SK-MEL-5 (cell line): ENCODE data around the gene CGNL1. TPM values are rescaled to one million over a fixed set of nuclear protein-coding genes. Genes with fewer than 3 reads are reported as not detected.

Experiments used
- DNase-seq: peaks from one replicate; pipeline ENCODE4 v3.0.0-alpha.2; 2016; ENCODE audit warnings: low read depth, low spot score
- in situ Hi-C: cut with HindIII; loops from 2 replicates; pipeline ENCODE4 v1.10.0; 2016; ENCODE audit warnings: low sequenced_read_pairs, high pct_unique_total_duplicates, low pct_unique_long_range_greater_than_20kb
- total RNA-seq: library from RNA; depleted of rRNA; stranded (reverse); fragments of >200 nt; shearing (Covaris generic); gene quantifications from 2 replicates; pipeline ENCODE4 v1.2.3, GENCODE V29; 2014

Gene CGNL1
- total RNA-seq, 1 experiment from 2014 or later = 0.24 TPM

DNA sequence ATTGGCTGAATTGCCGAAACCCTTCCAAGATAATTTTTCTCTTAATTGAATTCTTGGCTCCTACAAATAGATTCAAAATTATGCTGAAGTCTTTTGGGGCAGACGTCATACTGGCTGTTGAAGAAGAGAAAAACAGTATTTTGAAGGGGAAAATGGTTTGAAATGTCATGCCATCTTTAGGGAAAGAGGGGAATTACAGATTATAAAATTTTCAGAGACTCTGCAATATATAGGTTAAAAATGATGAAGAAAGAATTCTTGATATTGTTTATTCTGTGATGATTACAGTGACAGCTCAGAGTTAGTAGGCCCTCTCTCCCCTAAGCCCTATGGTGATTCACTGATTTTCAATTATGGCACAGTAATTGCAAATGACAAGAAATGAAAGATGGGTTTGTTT, 86.1 kb downstream of the CGNL1 start:
- in situ Hi-C loops = no loop called here
- DNase-seq = peak; percentile 17

DNA sequence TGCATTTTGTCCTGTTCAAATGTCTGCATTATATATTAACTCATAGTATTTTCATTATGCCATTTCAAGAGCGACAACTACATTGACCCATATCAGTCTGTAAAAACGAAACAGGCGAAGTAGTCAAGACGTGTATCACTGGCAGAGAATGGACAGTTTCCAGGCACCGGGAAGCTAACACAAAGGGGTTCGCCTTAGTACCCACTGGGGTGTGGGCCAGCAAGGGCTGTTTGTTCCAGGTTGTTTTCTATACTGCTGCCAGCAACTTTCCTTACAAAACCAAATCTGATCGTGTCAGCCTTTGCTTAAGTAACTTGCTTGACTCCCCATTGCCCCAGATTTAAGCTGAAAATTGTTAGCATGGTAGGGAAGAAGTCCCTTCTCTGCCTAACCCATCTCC, 87.1 kb downstream of the CGNL1 start:
- in situ Hi-C loops = no loop called here
- no peak for DNase-seq

DNA sequence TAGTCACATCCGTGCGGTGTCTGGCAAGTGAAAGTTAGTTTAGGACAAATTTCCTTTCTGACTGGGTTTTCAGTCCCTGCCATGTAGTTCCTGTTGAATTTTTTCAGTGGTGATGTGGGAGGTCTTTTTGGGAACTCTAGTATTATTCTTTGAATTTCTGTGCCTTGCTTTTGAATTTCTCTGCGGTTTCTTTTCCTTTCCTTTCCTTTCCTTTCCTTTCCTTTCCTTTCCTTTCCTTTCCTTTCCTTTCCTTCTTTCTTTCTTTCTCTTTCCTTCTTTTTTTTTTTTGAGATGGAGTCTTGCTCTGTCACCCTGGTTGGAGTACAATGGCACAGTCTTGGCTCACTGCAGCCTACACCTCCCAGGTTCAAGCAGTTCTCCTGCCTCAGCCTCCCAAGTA, 88.2 kb downstream of the CGNL1 start:
- in situ Hi-C loops = no loop called here
- no peak for DNase-seq

DNA sequence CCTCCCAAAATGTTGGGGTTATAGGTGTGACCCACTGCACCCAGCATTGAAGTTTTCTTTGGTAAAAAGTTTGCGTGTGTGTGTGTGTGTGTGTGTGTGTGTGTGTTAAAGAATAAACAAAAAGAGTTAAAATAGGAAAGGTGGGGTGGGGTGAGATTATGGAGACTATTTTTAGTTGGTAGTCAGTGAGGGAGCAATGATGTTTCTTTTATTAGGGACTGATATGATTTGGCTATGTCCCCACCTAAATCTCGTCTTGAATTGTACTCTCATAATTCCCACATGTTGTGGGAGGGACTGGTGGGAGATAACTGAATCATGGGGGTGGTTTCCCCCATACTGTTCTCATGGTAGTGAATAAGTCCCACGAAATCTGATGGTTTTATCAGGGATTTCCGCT, 92.2 kb downstream of the CGNL1 start:
- in situ Hi-C loops = no loop called here
- DNase-seq = no peak

DNA sequence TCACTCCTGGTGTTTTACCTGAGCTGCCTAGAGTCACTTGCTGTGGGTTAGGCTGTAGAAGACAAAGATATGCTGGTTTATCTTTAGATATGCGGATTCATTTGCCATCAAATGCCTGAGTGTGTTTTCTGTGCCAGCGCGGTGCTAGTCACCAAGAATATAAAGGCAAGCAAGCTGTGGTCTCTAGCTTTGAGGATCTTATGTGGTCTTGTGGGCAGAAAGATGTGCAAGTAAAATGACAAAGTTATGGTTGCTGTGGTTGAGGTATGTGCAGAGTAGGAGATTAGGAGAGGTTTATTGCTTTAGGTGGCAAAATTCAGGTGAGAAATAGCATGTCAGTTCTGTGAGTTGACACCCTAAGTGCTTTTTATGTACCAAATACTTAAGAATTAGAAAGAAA, 94.2 kb downstream of the CGNL1 start:
- in situ Hi-C loops = no loop called here
- no peak for DNase-seq

DNA sequence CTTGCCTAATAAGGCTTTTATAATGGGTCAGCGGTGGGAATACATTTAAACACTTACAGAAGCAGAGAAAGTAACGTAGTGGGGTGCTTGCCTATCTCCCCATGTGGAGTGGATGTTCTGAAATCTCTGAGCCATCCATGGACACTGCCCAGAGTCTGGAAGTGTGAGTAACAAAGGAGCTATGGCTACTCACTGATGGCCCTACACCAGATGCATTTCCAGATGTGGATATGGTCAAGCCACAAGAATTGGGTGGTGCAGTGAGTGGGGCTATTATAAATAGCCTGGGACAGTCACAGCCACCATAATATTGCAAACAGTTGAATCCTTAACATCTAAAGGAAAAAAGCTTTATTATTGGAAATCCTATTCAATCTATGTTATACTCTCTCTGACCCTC, 96.6 kb downstream of the CGNL1 start:
- in situ Hi-C loops = no loop called here
- no peak for DNase-seq

DNA sequence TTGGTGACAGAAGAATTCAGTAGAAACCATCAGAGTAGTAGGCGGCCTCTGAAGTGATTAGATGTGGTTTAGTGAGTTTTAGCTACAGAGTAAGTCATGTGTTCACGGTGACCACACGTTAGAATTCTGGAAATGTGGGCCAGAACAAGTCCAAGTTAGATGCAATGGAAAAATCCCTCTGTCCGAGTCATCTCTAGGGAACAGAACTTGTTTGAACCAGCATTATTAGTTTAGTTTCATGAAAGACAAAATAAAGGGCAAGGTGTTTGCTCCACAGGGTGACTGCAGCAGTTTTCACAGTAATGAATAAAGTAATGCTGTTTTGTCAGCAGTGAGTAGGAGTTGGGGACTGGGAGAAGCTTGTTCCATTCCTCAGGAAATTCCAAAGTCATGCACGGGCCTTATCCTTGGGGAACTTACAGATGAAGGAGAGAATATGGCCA, 100.2 kb downstream of the CGNL1 start:
- in situ Hi-C loops = no loop called here
- no peak for DNase-seq

DNA sequence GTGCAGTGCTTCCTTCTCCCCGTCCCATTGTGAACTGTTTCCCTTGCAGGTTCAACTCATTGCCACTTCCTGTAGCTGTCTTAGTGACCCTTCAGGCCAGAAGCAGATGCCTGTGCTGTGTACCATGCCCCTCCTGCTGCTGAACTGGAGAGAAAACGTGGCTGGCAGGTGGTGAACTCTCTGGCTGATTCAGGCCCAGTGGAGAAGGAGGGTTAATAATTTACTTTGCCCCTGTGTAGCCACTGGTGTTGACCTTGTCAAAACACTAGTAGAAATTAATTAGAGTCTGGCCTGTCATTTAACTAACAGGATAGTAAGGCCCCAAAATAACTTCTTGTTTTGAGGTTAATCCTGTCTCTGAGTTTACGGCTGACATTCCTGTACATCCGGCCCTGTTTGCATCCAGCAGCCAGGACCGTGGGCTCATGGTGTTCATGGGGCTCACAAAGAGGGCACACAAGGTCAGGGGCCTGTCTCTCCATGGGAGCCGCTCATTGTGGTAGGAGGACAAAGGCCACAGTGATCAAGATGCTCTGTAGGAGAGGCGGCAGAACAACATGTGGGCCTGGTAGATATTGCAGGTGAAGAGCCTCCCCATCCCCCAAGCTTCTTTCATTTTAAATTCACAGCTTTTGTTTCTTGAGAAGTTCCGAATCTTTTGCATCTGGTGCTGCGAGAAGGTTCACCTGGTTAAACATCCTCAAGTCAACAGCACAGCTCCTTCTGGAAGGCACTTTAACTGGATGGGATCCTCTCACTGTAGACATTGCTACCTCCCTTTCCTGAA, 101.6 kb downstream of the CGNL1 start:
- DNase-seq = no peak

DNA sequence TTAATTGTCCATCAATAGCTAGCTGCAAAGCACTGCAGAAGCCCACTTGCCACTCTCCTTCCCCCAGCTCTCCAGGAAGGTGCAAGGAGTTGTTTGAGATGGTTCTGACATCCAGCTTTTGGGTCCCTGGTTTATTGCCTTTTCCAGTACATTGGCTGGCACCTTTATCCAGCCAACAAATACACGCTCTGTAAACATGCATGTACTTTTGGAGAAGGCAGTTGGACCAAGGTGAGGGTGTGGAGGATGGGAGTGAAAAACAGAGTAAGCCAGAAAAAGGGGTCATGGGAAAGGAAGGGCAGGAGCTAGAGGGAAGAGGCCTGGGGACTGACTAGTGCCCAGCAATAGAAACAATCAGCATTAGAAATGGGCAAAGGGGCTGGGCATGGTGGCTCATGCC, 102.7 kb downstream of the CGNL1 start:
- DNase-seq = no peak
- in situ Hi-C loops = no loop called here

More for the DNA sequence above, 101.6 kb downstream of the CGNL1 start:
- in situ Hi-C loops = no loop called here

DNA sequence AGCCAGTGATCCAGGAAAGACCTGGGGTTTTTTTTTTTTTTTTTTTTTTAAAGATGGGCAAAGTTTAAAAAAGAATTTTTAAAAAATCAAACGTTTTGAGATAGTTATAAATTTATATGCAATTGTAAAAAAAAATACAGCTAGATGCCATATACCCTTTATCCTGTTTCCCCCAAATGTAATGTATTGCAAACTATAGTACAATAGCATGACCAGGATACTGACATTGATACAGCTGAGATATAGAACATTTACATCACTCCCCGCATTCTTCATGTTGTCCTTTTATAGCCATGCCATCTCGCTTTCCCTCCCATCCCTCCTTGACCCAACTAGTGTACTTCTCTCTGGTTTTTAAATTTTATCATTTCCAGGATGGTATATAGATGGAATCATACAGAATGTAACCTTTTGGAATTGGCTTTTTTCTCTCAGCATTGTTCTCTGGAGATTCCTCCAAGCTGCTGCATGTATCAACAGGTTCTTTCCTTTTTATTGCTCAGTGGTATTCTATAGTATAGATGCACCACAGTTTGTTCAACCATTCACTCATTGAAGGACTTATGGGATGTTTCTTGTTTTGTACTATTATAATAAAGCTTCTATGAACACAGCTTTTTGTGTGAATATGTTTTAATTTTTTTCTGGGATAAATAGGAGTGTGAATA, 104.9 kb downstream of the CGNL1 start:
- in situ Hi-C loops = no loop called here
- no peak for DNase-seq

DNA sequence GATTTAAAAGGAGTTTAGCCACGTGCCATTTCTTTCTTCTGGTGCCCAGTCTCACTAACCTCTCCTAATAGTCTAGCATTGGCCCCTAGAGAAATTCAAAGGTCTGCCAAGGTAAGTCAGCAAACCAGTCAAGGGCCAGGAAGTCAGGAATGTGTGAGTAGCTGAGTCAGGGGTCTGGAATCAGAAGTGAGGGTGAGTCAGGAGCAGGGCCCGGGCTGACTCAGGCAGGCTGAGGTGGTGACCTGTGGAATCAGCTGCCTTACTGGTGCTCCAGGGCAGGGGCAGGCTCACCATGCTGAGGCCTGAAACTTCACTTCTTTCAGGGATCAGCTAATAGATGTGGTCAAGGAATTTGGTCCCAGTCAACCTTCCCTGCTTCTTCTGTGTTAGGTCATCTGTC, 109.6 kb downstream of the CGNL1 start:
- no peak for DNase-seq
- in situ Hi-C loops = no loop called here

DNA sequence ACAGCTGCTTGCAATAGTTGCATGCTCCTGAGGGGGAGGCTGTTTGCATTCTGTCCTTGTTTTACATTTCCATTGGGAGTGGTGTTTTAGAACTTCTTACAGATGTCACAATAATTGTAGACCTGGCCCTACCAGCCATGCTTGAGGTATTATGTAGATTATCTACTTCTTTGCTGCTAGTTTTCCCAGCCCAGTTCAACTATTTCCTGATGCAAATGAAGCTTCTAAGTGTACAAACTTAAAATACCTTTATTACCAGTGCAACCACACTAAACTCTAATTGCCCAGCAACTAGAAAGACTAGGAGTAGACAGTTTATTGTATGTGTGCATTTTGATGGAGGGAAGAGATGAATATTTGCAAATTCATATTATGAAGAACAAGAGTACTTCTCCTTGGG, 110.5 kb downstream of the CGNL1 start:
- in situ Hi-C loops = no loop called here

DNA sequence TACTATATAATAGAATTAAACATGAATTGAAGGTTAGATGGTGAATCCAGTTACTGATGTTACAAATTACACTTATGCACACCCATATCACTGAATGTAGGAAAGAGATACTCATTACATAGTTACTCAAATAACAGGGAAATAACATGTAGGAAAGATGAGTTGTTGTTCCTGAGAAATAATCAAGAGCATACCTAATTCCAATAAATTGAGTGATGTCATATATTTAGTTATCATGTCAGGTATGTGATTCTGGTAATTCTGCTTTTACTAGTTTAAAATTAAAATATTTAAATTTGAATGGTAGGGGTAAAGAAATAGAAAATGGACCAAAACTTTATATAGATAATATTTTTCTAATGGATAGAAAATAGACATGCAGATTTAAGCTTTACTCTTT, 112.8 kb downstream of the CGNL1 start:
- in situ Hi-C loops = no loop called here
- DNase-seq = no peak

More for the DNA sequence above, 110.5 kb downstream of the CGNL1 start:
- DNase-seq = no peak

DNA sequence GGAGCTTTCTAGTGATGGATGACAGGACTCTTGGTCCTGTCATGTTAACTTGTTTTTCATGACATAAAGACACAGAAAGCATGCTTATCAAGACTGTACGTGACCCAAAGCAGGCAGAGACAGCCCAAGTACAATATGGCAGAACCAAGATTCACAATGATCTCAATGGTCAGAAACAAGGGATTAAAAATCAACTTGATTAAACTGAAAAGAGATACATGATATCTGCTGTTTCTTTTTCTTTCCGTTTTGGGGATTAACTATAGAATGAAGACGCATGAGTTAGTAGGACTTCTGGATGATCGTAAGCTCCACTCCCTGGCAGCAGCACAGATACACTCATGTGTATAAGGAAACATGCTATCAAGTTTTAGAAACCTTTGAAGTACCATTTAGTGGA, 117.0 kb downstream of the CGNL1 start:
- in situ Hi-C loops = no loop called here
- no peak for DNase-seq

DNA sequence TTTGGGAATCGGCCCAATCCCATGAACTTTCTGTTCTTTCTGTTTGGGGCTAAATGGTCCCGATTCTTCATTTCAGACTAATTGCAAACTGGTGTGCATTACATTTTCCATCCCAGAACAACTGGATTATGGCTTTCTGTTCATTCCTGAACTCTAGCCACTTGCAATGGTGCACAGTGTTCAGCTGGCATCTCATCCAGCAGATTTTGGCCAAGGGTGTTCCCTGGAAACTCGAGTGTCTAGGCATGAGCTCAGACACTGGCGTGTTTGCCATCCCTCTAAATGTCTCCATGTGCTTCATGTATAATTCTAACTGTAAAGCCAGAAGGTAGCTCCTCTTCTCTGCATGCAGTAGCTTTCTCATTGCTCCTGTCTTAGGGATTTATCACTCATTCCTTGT, 118.3 kb downstream of the CGNL1 start:
- in situ Hi-C loops = no loop called here
- no peak for DNase-seq

DNA sequence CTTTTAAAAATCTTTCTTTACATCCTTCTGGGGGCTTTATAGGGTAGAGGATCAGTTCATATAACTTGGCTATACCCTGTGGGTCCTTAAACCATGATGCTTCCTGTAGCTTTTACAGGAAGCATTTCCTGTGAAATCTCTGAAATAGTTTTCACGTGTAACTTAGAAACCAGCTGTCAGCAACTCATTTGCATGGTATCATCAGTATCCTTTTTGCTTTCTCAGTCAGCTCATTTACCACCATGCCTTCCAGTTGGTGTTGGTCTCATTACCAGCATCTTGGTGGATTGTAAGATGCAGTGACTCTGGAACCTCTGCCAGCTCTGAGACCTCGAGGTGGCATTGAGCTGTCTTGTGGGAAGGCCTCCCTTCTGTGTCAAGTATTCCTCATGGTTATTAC, 118.7 kb downstream of the CGNL1 start:
- DNase-seq = no peak
- in situ Hi-C loops = no loop called here

DNA sequence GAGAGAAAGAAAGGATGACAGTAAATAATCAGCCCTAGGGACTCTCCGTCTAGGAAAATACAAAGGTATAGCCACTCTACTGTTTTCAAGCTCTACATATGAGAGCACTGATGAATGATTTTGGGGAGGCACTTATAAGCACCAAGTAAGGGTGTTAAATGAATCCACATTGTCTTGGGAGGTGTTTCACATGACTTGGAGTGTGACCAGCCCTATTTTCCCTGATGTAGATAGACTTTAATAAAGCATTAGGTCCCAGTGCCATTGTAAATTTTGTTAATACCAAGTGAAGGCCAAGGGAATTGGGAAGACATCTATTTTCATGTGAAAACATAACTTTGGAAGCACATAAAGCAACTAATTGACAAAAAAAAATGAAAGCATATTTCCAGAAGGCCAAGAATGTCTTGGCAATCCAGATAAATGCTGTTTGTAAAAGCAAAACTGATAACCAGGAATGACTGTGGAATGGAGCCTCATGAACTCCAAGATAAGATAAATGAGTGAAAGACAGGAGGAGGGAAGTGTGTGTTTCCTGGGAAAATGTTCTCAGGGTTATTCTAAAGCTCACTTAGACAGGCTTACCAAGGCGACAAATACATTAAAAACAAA, 119.4 kb downstream of the CGNL1 start:
- no peak for DNase-seq
- in situ Hi-C loops = no loop called here

DNA sequence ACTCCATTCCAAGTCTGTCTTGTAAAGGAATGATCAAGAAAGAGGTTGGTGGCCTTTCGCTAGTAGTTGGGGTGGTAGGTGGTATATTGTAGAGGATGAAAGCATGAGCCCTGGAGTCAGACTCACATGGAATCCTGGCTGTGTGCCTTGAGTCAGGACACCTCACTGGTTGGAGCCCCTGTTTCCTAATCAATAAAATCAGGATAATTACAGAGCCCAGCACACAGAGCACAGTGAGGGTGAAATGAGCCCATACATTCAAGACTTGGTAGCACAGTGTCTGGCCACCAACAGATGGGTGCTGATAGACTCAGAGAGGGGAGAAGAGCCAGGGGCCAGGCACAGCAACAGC, 120.3 kb downstream of the CGNL1 start:
- in situ Hi-C loops = no loop called here
- no peak for DNase-seq
